ENCODE measurements around the gene MALAT1.

- TF ChIP-seq CTCF (IDR thresholded peaks at IDR 0.05; ENCODE audit: low read length) (peak; percentile 56), EZH2 (IDR thresholded peaks at IDR 0.05; ENCODE audit: borderline replicate concordance, low read length) (no peak)
These were observed 31.3 kb downstream of the MALAT1 start for GRCh38 chr11:65530157-65530496.
